HS-5 (cell line): Measurements from ENCODE around the gene KCNB1.

Experiments
- DNase-seq: peaks from one replicate; pipeline ENCODE4 v3.0.0-alpha.2; 2012; ENCODE audit warnings: low read depth

Gene KCNB1

DNA sequence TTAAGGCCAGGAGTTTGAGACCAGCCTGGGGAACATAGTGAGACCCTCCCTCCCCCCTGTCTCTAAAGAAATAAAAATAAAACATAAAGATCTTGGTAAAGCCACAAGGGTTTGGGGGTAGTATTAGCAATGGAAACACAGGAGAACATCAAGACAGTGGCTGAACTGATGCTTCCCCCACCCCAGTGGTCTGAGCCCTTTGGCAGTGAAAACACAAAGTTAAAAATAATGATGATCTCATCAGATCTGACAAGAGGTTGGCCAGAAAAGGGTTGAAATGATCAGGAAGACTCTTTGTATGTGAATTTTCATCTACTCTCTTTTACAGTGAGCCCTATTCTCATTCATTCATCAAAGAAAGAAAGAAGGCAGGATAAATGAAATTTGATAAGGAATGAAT, 93.7 kb downstream of the KCNB1 start:
- no peak for DNase-seq

DNA sequence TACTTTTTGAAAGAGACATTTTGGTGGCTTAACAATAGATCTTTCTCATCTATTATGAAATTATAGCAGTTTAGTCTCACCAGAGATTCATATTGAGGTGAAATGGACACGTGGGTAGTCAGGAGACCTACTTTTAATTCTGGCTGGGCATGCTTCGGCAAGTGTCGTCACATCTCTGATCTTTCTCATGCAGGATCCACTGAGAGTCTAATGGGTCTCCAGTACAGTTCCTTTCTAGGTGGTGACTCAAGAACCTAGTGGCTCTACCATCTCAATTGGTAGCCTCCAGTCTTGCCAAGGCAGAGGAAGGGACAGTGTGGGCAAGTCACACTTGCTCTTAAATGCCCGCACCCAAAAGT, 94.9 kb downstream of the KCNB1 start:
- DNase-seq = no peak

DNA sequence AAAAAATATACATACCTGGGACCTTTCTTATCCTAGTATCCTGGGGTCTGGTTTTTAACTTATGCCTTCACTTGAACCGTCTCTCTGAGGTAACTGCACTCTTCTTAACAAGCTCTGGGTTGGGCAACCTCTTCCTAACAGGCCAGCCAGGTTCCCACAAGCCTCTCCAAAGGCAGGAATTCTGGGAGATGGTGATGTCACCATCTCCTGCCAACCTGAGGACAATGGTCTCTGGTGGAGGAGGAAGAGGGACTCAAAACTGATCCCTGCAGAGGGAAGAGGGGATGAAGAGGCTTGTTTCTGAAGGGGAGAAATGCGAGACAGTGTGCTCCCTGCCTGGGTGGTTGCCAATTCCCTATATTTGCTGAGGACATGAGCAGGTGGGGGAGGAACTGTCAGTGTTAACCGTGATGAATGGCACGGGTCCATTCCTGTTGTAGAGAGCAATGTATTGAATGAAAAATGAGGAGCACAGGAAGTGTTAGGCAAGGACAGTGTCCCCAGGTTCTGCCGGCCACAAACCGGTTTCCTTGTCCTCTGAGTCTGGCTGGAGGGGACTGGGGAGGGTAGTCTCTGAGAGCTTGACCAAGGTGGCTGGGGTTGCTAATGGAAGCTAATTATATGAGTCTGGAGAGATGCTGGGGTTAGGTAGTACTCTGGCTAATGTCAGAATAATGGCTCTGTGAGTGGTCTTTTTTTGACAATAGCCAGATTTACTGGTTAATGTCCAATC, 95.5 kb downstream of the KCNB1 start:
- no peak for DNase-seq

DNA sequence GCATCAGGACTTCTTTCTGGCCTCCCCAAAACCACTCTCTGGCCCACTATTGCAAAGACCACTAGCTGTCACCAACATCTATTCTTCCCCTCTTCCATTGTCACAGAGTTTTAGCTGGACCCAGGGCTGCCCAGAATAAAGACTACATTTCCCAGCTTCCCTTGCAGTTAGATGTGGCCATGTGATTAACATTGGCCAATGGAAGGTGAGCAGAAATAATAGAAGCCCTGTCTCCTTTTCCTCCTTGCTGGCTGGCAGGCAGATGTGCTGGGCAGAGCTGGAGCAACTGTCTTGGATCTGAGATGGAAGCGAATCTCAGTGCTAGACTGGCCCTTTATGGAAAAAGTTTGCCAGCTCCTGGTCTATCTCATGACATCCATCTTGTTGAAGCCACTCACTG, 97.0 kb downstream of the KCNB1 start:
- DNase-seq = peak; percentile 39

DNA sequence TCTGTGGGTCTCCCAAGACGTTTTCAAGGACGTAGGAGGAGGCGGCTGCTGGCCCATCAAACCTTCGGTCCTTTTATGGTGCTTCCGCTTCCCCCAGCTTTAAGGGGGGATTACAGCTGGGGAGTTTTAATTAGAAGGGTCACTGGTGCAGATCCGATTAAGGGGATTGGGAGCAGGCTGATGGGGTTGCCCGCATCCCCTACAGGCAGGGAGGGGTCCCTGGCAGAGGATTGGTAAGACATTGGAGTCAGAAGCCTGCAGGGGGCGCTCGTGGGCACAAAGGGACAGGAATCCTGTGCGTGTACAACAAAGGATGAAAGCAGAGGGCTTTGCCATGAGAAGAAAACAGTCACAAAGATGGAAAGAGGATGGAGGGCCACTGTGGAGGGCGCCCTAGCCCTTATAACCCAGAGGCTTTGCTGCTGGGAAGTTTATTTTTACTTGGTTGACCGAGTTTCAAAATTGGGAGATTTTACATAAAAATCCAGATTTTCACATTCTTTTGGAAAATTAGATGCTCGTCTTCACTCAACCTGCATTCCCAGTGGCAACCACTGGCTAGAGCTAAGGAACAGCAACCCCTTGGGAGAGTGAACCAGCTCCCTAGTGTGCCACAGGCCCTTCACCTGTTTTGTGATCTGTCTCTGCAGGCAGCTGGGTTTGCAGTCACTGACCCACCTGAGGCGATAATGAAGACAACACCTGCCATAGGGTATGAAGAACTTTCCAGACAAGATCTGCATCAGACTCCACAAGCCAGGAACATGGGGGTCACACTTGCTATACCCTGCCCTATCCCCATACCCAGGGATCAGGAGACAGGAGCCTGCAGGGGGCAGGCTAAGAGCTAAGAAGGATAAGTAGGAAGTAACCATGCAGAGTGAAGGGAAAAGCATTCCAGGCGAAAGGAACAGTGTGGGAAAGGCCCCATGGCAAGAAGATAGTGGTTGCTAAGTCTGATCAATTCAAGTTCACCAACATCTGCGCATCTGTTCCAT, 97.7 kb downstream of the KCNB1 start:
- no peak for DNase-seq

DNA sequence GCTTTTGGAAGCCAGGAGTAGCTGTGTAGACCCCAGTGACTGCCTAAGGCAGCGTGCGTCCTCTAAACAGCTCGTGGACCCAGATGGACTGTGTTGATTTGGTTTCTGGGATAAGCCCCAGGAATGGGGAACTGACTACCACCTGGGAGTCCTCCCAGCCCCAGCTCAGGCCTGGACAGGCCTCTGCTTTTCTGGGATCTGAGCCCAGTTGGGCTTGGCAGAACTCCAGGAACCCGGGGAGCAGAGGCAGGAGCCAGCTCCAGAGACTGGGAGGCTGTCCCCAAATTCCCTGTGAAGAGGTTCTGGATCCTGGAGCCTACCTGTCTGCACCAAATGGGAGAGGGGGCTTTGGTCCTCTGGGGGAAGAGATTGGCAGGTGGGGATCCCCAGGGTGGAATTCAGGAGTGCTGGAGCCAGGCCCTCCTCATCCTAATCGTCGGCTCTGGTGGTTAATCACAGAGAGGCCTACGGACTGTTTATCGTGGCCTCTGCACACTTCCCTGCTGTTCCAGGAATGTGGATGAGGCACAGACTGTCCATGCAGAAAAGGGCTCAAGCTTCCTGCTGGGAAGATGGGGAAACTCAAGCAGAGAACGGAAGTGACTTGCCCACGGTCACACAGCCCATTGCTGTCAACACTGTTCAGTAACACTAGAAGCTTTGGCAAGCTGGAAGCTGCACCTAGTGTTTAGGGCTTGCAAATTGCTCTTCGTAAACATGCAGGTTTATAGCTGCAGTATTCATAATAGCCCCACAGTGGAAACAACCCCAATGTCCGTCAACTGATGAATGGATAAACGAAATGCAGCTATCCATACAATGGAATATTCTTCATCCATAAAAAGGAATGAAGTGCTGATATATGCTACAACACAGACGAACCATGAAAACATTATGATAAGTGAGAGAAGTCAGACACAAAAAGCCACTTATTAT, 100.6 kb downstream of the KCNB1 start:
- peak; percentile 47 for DNase-seq

DNA sequence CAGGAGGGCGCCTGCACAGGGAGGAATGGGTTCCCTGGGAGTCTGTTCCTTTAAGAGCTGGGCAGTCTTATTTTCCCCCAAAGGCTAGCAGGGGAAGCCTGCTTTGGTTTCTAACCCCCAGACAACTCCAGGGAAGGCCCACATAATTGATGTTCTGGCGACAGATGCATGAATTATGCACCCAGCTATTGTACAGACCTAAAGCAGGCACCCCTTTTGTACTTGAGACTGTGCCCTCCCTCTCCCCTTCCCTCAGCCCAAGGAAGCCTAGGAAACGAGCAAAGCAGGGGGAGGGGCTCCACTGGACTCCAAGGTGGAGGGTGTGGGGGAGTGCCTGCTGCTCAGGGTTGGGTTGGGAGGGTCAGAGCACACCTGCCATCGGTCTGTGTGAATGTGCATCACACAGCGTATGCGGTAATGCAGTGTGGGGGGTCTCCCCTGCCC, 102.1 kb downstream of the KCNB1 start:
- DNase-seq = no peak

DNA sequence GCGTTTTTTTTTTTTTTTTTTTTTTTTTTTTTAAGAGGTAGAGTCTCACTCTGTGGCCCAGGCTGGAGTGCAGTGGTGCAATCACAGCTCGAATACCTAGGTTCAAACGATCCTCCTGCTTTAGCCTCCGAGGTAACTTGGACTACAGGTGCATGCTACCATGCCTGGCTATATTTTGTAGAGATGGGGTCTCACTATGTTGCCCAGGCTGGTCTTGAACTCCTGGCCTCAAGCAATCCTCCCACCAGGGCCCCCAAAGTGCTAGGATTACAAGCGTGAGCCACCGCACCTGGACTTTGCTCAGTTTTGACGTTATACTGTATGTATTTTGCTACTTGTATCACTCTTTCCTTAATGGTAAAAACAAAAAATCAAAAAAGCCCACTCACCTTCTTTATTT, 103.1 kb downstream of the KCNB1 start:
- no peak for DNase-seq

DNA sequence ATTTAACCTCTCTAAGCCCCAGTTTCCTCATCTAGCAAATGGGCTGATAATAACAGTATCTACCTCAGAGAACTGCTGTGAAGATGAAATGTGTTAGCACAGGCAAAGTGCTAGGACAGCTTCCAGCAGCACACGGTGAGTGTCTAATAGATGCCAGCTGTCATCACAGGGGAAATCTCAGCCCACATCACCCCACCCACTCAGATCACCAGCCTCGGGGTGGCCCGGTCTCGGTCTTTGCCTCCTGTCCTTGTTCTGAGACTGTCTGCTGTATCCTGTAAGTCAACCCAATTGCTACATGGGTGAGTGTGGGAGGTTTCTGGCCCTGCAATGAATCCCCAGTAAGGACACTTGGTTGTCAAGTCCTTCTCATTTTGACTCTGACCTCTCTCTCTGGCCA, 105.1 kb downstream of the KCNB1 start:
- DNase-seq = no peak

DNA sequence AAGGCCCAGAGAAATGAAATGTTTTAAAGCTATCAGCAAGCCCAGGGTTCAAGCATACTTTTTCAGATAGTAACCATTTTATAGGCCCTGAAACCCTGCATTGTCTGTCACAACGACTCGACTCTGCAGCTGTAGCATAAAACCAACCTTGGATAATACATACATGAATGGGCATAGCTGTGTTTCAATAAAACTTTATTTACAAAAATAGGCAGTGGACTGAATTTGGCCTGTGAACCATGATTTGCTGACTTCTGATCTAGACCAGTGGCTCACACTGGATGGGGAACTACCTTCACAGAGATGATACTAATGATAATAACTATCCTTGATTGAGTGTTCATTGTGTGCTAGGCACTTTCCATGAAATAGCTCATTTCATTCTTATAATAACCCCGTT, 107.3 kb downstream of the KCNB1 start:
- DNase-seq = no peak

DNA sequence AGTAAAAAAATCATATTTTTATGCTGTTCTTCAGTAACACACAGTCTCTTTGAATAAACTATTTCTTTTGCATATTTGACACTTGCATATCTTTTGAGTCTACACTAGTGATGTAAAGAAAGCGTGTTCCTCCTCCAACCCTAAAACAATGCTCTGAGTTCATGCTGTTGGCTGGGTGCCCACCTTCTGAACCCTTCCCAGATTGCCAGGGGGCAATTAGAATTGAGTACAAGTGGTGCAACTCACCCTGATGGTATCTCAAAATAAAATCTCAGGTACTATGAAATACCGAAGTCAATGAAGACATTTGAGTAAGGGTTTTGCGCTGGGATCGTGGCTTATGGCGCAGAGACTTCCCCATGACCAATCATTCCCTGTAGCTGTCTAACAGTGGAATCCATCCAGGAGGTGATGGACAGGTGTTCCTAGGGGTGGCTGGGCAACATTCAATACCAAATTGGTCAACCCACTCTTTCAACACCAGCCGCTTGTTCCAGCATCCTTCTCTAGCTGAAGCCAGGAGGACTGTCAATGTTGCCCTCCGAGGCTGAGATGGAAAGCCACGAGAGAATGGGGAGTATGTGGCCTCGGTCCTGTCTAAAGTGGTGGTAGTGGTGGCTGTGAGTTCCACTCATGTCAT, 110.3 kb downstream of the KCNB1 start:
- no peak for DNase-seq

DNA sequence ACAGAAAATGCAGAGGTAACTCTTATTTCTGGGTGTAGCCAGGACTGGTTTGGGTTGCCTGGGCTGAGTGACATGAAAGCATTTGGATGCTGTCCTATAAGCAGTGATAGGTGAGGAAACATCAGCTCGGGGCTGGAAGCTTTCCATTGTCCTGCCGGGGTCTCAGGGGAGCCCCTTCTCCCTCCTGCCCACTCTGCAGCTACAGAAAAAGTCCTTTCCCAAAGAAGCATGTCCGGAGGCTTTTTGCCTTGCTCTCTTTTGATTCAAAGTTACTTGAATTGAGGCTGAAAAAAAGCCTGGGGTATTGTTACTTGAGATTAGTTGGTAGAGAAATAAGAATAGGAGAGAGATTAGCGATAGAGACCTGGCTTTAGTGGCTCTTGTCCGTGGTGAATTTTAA, 113.9 kb downstream of the KCNB1 start:
- DNase-seq = no peak

DNA sequence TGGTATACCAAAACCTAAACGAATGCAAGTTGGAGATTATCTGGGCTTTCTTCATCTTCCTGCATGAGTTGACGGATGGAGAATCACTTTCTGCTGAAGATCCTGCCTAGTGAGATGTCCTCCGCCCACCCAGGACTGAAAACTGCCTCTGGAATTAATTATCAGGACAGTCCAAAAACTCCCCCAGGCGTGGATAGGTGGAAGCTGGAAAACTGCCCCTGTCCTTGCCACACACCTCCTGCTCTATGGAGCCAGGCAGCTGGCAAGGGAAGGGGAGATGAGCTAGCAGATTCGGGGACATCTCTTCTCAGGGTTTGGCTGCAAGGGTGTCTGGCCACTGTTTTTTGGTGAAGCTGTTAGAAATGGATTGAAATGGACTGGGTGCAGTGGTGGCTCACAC, 115.4 kb downstream of the KCNB1 start:
- no peak for DNase-seq

DNA sequence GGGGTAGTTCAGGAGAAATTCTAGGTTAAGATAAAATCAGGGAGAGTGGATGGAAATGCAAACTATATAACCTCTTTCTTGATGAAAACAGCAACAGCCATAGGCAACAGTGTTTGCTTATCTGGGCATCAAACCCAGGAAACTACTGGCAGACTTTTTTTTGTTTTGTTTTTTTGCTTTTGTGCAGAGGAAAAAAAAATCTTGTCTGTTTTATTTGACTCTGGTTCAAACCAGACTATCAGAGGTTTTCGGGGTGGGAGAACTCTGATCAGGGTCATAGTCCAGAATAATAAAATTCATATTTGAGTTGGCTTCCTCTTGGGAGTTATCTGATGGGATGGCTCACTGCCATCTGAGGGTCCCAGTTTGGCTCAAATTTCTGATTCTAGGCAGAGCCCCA, 115.8 kb downstream of the KCNB1 start:
- no peak for DNase-seq

DNA sequence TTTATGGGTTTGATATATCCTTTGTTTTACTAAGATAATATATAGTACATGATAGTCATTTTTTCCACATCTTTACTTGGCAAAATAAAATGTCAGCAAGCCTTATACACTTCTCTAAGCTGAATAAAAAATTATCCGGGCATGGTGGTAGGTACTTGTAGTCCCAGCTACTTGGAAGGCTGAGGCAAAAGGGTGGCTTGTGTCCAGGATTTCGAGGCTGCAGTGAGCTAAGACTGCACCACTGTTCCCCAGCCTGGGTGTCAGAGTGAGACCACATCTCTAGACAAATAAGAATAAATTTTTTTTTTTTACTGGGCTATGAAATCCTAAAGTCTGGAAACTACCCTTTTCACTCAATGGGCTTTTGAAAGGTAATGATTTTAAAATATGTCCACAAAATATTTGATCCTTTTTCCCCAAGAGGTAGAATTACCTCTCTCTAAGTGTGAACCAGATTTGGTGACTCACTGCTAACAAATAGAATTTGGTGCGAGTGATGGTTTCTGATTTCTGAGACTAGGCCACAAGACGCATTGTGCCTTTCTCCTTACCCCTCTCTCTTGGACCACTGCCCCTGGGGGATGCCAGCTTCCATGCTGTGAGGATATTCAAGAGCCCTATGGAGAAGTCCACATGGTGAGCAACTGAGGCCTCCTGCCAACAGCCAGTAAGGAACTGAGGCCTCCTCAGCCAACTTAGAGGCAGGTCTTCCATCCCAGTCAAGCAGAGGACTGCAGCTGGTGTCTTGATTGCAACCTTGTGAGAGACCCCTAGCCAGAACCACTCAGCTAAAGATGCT, 120.4 kb downstream of the KCNB1 start:
- DNase-seq = no peak

DNA sequence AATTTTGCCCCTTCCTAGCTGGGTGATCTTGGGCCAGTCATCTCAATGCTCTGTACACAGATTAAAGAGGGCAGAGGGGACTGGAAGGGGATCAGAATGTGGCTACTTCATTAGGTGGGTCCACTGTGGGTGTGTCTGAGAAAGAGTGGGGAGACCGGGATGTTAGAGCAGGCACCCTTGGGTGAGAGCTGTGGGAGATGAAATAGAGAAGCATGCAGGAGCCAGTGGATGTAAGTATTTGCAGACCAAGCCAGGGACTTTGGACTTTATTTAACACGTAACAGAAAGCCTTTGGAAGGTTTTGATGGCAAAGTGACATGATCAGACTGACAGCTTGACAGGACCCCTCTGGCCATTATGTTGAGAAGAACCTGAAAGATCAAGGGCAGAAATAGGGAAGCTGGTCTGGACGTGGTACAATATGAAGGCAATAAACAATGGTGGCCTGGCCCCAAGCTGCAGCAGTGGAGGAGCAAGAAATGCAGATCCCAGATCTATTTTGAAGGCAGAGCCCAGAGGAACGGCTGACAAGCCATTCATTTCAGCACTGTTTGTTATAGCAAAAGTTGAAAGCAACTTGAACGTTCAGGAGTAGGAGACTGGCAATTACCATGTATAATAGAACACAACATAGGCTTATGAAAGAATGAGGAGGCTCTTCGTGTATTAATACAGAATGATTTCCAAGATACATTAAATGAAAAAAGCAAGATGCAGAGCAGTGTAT, 122.1 kb downstream of the KCNB1 start:
- no peak for DNase-seq

DNA sequence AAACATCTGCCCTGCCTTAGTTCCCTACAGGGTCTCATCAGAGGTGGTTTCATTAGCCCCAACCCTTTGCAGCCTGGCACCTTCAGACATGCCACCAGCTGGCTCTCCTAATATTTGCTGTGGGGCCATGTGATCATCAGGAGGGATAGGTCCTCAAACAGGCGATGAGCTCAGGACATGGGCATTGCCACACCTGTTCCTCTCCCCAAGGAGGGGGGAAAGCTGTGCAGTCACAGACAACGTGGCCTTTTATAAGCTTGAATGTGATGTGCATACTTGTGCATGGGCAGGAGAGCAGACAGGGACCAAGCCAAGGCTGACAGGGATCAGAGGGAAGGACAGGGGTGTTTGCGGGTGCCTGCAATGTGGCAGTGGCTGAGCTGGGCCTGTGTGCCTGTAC, 125.8 kb downstream of the KCNB1 start:
- DNase-seq = no peak

DNA sequence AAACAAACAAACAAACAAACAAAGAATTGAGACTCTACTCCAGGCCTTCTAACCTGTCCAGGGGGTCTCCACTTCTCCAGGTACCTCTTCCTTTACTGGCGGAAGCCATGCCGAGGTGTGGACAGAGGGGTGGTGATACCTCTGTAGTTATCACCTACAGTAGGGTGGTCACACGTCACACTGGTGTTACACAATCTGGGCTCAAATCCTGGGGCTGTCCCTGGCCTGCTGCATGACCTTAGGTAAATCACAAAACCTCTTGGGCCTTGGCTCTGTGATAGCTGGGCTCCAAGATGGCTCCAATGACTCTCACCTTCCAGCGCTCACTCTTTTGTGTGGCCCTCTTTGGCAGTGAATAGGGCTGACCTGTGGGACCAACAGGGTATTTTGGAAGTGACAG, 127.8 kb downstream of the KCNB1 start:
- no peak for DNase-seq

DNA sequence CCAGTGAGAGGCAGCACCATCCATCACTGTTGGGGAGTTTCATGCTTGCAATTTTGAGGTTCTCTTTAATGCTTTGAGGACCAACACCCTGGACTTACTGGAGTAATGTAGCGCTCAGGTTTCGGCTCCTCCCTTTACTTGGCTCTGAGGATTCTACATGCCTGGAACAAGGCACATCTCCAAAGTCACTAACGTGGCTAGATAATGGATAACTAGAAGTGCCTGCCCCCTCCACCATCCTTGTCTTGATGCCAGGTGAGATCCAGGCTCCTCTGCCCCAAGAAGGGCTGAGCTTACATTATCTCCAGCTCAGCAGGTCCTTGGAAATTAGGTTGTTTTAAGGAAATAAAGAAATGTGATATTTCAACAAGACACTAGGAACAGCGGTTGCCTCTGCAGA, 129.1 kb downstream of the KCNB1 start:
- DNase-seq = no peak

DNA sequence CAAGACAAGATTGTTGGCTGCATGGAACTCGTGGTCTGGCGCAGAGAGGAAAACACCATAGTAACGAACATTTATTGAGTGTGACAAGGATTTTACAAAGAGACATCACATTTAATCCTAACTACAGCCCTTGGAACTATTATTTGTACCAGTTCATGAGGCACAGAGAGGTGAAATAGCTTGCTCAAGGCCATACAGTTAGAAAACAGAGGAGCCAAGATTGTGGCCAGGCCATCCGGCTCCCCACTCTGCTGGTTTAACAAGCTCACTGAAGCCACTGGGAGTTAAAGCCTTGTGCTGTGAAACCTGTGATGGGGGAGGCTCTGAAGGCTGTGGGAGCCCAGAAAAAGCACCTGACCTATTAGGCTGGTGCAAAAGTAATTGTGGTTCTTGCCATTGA, 129.7 kb downstream of the KCNB1 start:
- DNase-seq = no peak
